HepG2 (cell line): ENCODE results near the gene THRSP. TPM values are rescaled to one million over a fixed set of nuclear protein-coding genes. Genes with fewer than 3 reads are reported as not detected.

Source experiments
- CCDC6 ChIP-seq: sonication (generic); formaldehyde crosslinking; IDR thresholded peaks from 2 replicates; pipeline ENCODE4 v1.8.1; 2022; ENCODE audit warnings: mild to moderate bottlenecking, missing genetic modification reagents, moderate library complexity
- CENPX ChIP-seq: sonication (generic); formaldehyde crosslinking; IDR thresholded peaks from 2 replicates; pipeline ENCODE4 v1.9.0; 2021; ENCODE audit warnings: mild to moderate bottlenecking, missing genetic modification reagents, moderate library complexity
- ETV6 ChIP-seq: sonication (generic); formaldehyde crosslinking; conservative IDR thresholded peaks from 2 replicates; pipeline ENCODE4 v1.4.0; 2020; ENCODE audit warnings: missing genetic modification reagents
- HNF4A ChIP-seq: sonication (generic); formaldehyde crosslinking; IDR thresholded peaks from 2 replicates; pipeline ENCODE4 v1.4.0; 2020; ENCODE audit warnings: missing genetic modification reagents
- MAZ ChIP-seq, 2 experiments: sonication (generic) in 1 of 2; formaldehyde crosslinking in 1 of 2; IDR thresholded peaks; 2 replicates each; pipeline versions ENCODE4 v1.5.0 to v1.6.1; 2012 to 2020; ENCODE audit warnings: low read depth in 2 of 2, mild to moderate bottlenecking in 2 of 2, borderline replicate concordance in 1 of 2, improper control_type of control experiment in 1 of 2, low read length in 1 of 2, missing genetic modification reagents in 1 of 2, moderate library complexity in 1 of 2
- NFE2L2 ChIP-seq: fragments of 150-350 bp; IDR thresholded peaks from 2 replicates; pipeline ENCODE4 v1.6.1; 2014; ENCODE audit warnings: low read length
- NR0B2 ChIP-seq: sonication (generic); formaldehyde crosslinking; IDR thresholded peaks from 2 replicates; pipeline ENCODE4 v1.4.0; 2020; ENCODE audit warnings: mild to moderate bottlenecking, missing genetic modification reagents
- SETDB1 ChIP-seq: sonication (generic); formaldehyde crosslinking; IDR thresholded peaks from 2 replicates; pipeline ENCODE4 v1.5.1; 2020; ENCODE audit warnings: missing genetic modification reagents, mild to moderate bottlenecking, borderline replicate concordance
- SIX4 ChIP-seq: sonication (generic); formaldehyde crosslinking; IDR thresholded peaks from 2 replicates; pipeline ENCODE4 v1.4.0; 2020; ENCODE audit warnings: missing genetic modification reagents
- SP4 ChIP-seq: sonication (generic); formaldehyde crosslinking; IDR thresholded peaks from 2 replicates; pipeline ENCODE4 v1.8.1; 2023; ENCODE audit warnings: mild to moderate bottlenecking, missing genetic modification reagents
- TSC22D2 ChIP-seq: sonication (generic); formaldehyde crosslinking; IDR thresholded peaks from 2 replicates; pipeline ENCODE4 v1.5.1; 2020; ENCODE audit warnings: missing genetic modification reagents, mild to moderate bottlenecking, borderline replicate concordance
- ZBTB1 ChIP-seq: sonication (generic); formaldehyde crosslinking; IDR thresholded peaks from 2 replicates; pipeline ENCODE4 v1.4.0; 2020; ENCODE audit warnings: missing genetic modification reagents, borderline replicate concordance
- ZBTB44 ChIP-seq: sonication (generic); formaldehyde crosslinking; IDR thresholded peaks from 2 replicates; pipeline ENCODE4 v1.4.0; 2020; ENCODE audit warnings: missing genetic modification reagents
- ZNF276 ChIP-seq: sonication (generic); formaldehyde crosslinking; IDR thresholded peaks from 2 replicates; pipeline ENCODE4 v1.4.0; 2020; ENCODE audit warnings: mild to moderate bottlenecking, low read depth, missing genetic modification reagents
- ZNF879 ChIP-seq: sonication (generic); formaldehyde crosslinking; IDR thresholded peaks from 2 replicates; pipeline ENCODE4 v1.8.1; 2023; ENCODE audit warnings: missing genetic modification reagents
- polyA plus RNA-seq, 8 experiments: library from polyadenylated mRNA; depleted of rRNA in 3 of 8; stranded (reverse) in 7 of 8; unstranded in 1 of 8; fragments of >200 nt; fragmentation: Illumina TruSeq in 4 of 8; extraction: Trizol in 4 of 8; gene quantifications; 2 replicates each; pipeline versions ENCODE4 v1.2.1 to v1.2.3, GENCODE V29; 2011 to 2016; ENCODE audit warnings: low read depth in 4 of 8, missing spikeins in 1 of 8, mixed read lengths in 1 of 8; ENCODE audit not compliant: insufficient read depth in 1 of 8
- total RNA-seq, 5 experiments: library from RNA; depleted of rRNA; stranded (reverse); fragments of >200 nt; fragmentation: Illumina TruSeq; extraction: Trizol; gene quantifications; 2 replicates each; pipeline ENCODE4 v1.2.3, GENCODE V29; 2016; ENCODE audit warnings: low read depth in 1 of 5
- TF ChIP-seq, protein P1 (sequence below): sonication (generic); formaldehyde crosslinking; IDR thresholded peaks from 2 replicates; pipeline ENCODE4 v1.9.0; 2021; ENCODE audit warnings: mild to moderate bottlenecking, missing genetic modification reagents

Gene THRSP
- total and polyA plus RNA-seq, 2 of the 13 experiments (the other 11 are each of a cell fraction or from before 2014, with no cell fraction given) = 0.13 to 0.58 TPM

DNA sequence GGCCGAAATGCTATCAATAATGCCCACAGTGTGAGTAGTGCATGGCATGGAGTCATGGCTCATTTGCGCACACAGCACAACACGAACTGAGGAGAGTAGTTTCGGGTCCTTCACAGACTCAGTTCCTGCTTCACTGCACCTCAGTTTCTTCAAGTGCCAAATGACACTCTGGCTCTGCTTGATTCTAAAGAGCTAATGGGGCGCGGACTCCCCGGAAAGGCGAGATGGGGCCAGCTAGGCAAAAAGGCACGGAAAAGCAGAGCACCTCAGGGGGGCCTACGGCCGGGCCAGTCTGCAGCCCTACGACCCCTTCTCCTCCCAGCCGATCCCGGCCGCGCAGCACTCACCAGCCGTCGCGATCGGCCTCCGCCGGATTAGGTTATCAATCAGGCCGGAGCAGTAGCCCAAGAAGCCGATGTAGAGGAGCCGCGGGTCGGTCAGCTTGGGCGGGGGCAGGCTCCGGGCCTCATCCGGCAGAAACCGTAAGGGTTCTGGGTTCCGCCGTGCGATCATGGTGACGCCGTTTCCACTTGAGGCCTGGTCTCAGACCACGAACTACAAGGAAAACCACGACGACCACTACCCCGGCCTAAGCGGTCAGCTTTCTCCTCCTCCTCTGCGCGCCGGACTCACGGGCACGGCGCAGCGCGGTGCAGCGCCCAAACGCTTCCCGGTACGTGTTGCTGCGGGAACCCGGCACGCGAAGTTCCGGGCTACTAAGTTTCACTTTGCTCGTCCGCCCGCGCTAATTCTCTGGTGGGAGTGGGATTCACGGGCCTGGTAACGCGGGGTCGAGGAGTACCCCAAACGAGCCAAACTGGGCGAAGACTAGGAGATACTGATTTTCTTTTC, 15.8 kb downstream of the THRSP start, which contains the start of gene NDUFC2 (continued):
- peak; percentile 96 for TF ChIP-seq ZBTB44
- peak; percentile 83 for TF ChIP-seq SP4 (CRISPR knock-in tag)
- TF ChIP-seq HNF4A = peak; percentile 57
- TF ChIP-seq MAZ (IDR thresholded peaks at IDR 0.05; ENCODE audit: borderline replicate concordance, low read depth, low read length) = no peak
- peak; percentile 89 for TF ChIP-seq MAZ (CRISPR knock-in tag; IDR thresholded peaks at IDR 0.05; ENCODE audit: low read depth)
- peak; percentile 93 for TF ChIP-seq CCDC6 (CRISPR knock-in tag)
- no peak for TF ChIP-seq SETDB1 (CRISPR knock-in tag)
- TF ChIP-seq NFE2L2 = no peak
- peak; percentile 97 for TF ChIP-seq ETV6
- TF ChIP-seq ZBTB1 (CRISPR knock-in tag) = no peak
- TF ChIP-seq SIX4 (CRISPR knock-in tag) = peak; percentile 62; the same call in 1 of the 2 replicates
- TF ChIP-seq, protein P1, sequence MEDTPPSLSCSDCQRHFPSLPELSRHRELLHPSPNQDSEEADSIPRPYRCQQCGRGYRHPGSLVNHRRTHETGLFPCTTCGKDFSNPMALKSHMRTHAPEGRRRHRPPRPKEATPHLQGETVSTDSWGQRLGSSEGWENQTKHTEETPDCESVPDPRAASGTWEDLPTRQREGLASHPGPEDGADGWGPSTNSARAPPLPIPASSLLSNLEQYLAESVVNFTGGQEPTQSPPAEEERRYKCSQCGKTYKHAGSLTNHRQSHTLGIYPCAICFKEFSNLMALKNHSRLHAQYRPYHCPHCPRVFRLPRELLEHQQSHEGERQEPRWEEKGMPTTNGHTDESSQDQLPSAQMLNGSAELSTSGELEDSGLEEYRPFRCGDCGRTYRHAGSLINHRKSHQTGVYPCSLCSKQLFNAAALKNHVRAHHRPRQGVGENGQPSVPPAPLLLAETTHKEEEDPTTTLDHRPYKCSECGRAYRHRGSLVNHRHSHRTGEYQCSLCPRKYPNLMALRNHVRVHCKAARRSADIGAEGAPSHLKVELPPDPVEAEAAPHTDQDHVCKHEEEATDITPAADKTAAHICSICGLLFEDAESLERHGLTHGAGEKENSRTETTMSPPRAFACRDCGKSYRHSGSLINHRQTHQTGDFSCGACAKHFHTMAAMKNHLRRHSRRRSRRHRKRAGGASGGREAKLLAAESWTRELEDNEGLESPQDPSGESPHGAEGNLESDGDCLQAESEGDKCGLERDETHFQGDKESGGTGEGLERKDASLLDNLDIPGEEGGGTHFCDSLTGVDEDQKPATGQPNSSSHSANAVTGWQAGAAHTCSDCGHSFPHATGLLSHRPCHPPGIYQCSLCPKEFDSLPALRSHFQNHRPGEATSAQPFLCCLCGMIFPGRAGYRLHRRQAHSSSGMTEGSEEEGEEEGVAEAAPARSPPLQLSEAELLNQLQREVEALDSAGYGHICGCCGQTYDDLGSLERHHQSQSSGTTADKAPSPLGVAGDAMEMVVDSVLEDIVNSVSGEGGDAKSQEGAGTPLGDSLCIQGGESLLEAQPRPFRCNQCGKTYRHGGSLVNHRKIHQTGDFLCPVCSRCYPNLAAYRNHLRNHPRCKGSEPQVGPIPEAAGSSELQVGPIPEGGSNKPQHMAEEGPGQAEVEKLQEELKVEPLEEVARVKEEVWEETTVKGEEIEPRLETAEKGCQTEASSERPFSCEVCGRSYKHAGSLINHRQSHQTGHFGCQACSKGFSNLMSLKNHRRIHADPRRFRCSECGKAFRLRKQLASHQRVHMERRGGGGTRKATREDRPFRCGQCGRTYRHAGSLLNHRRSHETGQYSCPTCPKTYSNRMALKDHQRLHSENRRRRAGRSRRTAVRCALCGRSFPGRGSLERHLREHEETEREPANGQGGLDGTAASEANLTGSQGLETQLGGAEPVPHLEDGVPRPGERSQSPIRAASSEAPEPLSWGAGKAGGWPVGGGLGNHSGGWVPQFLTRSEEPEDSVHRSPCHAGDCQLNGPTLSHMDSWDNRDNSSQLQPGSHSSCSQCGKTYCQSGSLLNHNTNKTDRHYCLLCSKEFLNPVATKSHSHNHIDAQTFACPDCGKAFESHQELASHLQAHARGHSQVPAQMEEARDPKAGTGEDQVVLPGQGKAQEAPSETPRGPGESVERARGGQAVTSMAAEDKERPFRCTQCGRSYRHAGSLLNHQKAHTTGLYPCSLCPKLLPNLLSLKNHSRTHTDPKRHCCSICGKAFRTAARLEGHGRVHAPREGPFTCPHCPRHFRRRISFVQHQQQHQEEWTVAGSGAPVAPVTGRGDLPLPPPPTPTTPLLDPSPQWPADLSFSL (CRISPR knock-in tag) = 0 out of 2 replicates have a peak, but pooled peaks have one; percentile 38
- TF ChIP-seq TSC22D2 (CRISPR knock-in tag) = peak; percentile 87; the same call in 1 of the 2 replicates
- no peak; the same call in 1 of the 2 replicates for TF ChIP-seq NR0B2 (CRISPR knock-in tag)
- TF ChIP-seq CENPX (CRISPR knock-in tag) = no peak
- TF ChIP-seq ZNF879 (CRISPR knock-in tag) = peak; percentile 77; the same call in 1 of the 2 replicates
- TF ChIP-seq ZNF276 (CRISPR knock-in tag) = 0 out of 2 replicates have a peak, but pooled peaks have one; percentile 78
